GM10266 (cell line): Measurements from ENCODE around the gene NDNF.

Source experiments
- DNase-seq: peaks from one replicate; pipeline ENCODE4 v3.0.0; 2012; ENCODE audit errors: extremely low spot score
- TF ChIP-seq, protein P1 (sequence below): IDR thresholded peaks from 2 replicates; pipeline ENCODE4 v1.5.1; 2012; ENCODE audit warnings: mild to moderate bottlenecking, low read depth; ENCODE audit not compliant: control insufficient read depth, insufficient read depth; ENCODE audit errors: missing control alignments

NDNF gene

DNA sequence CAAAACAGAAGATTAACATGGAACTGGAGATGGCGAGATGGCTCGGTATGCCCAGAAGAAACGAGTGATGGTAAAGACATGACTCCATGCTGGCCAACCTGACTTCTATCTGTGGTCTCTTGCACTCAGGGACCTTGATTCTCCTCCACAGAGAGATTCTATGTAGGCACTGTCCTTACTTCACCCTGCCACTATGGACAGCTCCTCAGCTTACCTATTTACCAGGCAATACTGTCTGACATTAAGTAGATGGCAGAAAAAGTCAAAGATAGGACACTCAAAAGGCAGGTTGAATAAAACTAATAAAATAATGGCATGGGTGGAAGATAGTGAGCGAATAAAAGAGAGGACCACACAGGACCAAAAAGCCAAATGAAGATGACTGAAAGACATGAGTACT lies 35.2 kb upstream of the NDNF start:
- no peak for DNase-seq
- TF ChIP-seq, protein P1, sequence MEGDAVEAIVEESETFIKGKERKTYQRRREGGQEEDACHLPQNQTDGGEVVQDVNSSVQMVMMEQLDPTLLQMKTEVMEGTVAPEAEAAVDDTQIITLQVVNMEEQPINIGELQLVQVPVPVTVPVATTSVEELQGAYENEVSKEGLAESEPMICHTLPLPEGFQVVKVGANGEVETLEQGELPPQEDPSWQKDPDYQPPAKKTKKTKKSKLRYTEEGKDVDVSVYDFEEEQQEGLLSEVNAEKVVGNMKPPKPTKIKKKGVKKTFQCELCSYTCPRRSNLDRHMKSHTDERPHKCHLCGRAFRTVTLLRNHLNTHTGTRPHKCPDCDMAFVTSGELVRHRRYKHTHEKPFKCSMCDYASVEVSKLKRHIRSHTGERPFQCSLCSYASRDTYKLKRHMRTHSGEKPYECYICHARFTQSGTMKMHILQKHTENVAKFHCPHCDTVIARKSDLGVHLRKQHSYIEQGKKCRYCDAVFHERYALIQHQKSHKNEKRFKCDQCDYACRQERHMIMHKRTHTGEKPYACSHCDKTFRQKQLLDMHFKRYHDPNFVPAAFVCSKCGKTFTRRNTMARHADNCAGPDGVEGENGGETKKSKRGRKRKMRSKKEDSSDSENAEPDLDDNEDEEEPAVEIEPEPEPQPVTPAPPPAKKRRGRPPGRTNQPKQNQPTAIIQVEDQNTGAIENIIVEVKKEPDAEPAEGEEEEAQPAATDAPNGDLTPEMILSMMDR, result no peak

GRCh38 chr4:121100093-121100775 lies 27.9 kb upstream of the NDNF start:
- TF ChIP-seq, protein P1, result no peak
- DNase-seq, result no peak

DNA sequence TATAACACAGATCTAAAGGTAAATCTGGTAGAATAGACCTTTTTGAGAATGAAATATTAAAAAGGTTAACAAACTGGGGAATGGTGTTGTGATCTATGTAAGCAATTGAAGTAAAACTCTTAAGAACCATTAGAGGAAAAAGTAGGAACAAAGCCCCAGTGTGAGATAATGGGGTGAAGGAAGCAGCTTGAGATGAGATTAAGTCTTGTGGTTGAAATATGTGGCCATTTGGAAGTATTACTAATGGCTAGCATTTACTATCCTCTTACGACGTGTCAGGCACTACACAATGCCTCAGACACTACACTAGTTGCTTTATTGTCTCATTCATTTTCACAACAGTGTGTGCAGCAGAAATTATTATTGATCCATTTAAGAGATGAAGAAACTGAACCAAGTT lies 25.9 kb upstream of the NDNF start:
- no peak for DNase-seq
- TF ChIP-seq, protein P1, result no peak

DNA sequence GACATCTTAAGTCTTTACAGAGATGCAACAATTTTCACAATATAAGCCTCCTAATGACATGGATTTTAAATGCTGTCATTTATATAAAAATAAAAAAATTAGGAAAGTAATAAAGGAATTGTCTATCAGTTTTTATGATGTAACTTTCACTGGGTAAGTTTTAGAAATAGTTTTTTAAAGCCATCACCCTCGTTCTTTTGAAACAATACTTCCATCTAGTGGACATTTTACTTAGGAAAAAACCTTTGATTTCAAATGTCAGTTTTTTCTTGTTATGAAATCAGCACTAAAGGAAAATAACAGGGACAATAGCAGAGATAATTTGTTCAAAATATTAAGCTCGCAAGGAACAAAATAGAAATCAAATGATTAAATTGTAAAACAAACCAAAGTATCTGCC lies 24.3 kb upstream of the NDNF start:
- TF ChIP-seq, protein P1, result peak; percentile 25
- no peak for DNase-seq

DNA sequence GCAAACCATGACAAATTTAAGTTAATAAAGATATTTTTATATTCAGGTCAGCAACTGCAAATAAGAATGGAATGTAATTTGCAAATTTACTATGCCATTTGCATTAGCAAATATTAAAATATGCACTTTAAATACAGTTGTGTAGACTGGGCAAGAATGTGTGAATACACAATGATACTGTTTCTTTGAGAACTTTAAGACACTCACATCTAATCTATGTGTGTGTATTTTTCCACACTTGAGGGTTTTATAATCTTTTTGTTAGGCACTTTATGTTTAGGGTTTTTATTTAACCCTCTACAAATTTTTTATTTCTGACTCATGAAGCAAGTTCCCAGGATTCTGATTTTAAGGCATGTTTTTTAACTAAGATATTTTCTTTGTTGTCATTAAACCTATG lies 23.9 kb upstream of the NDNF start:
- no peak for DNase-seq

GRCh38 chr4:121094297-121094966 lies 22.1 kb upstream of the NDNF start:
- TF ChIP-seq, protein P1, result no peak
- DNase-seq, result no peak

More for the DNA sequence above, 23.9 kb upstream of the NDNF start:
- TF ChIP-seq, protein P1, result no peak

DNA sequence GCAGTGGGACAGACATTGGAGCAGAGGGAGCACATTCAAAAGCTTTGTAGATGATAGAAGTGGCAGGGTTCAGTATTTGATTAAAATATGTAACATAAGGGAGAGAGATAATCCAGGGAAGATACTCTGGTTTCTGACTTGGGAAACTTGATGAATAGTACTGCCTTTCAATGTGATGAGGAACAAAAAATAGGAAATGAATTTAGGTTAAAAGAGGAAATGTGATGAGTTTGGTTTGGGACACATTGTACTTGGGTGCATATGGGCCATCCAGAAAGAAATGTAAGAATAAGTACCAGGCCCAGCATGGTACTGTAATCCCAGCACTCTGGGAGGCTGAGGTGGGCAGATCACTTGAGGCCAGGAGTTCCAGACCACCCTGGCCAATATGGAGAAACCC lies 20.9 kb upstream of the NDNF start:
- no peak for DNase-seq
- TF ChIP-seq, protein P1, result no peak
